ENCODE measurements around the gene KIFC3. TPM values are rescaled to one million over a fixed set of nuclear protein-coding genes. Genes with fewer than 3 reads are reported as not detected.
"Not testable (repeated sequence)": the region's sequence is repeated elsewhere in the genome, so short reads cannot be mapped to it uniquely, and the experiment has no call there.

Gene KIFC3
- total RNA-seq, 1 donor from 2014 or later = 0.27 TPM

DNA sequence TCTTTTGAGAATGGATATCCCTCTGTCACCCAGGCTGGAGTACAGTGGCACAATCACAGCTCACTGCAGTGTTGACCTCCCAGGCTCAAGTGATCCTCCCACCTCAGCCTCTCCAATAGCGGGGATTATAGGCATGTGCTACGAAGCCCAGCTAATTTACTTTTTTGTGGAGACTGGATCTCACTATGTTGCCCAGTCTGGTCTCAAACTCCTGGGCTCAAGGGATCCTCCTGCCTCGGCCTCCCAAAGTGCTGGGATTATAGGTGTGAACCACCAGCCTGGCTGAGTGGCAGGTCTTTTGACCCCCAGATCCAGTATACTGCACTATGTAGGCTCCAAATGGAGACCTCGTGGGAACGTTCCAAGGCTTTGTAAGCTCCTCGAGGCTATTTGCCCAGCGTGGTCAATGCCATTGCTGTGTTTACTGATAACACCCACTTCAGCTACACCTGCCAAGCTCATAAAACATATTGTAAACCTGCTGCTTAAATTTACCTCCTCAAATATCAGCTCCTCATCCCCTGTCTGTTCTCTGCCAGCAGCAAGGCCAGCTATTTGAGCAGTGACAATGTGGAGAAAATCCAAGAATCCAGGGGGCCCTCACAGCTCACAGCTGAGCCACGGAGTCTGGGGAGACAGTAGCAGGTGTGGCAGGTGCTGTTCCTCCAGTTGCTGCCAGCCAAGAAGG is 16.2 kb upstream of the KIFC3 start:
- H3K27ac Mint-ChIP-seq = no peak overlapping the region
- no peaks in the 10 kb centered on the region for H3K36me3 Mint-ChIP-seq (ENCODE audit: low read depth)
- DNase-seq (no peak), ATAC-seq (ENCODE audit: low read depth) (no peak)
- ChIA-PET POLR2A (no interaction called here), CTCF (no interaction called here)
- no peaks in the 10 kb centered on the region for H3K9me3 Mint-ChIP-seq
- peaks cover 8% of the 10 kb centered on the region for H3K27me3 Mint-ChIP-seq
- no peak overlapping the region for H3K4me3 Mint-ChIP-seq
- TF ChIP-seq, protein P1, sequence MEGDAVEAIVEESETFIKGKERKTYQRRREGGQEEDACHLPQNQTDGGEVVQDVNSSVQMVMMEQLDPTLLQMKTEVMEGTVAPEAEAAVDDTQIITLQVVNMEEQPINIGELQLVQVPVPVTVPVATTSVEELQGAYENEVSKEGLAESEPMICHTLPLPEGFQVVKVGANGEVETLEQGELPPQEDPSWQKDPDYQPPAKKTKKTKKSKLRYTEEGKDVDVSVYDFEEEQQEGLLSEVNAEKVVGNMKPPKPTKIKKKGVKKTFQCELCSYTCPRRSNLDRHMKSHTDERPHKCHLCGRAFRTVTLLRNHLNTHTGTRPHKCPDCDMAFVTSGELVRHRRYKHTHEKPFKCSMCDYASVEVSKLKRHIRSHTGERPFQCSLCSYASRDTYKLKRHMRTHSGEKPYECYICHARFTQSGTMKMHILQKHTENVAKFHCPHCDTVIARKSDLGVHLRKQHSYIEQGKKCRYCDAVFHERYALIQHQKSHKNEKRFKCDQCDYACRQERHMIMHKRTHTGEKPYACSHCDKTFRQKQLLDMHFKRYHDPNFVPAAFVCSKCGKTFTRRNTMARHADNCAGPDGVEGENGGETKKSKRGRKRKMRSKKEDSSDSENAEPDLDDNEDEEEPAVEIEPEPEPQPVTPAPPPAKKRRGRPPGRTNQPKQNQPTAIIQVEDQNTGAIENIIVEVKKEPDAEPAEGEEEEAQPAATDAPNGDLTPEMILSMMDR (IDR thresholded peaks at IDR 0.05) = no peak
- H3K4me1 Mint-ChIP-seq = no peaks in the 10 kb centered on the region
- intact Hi-C loops (cut with micrococcal nuclease) = no loop called here

DNA sequence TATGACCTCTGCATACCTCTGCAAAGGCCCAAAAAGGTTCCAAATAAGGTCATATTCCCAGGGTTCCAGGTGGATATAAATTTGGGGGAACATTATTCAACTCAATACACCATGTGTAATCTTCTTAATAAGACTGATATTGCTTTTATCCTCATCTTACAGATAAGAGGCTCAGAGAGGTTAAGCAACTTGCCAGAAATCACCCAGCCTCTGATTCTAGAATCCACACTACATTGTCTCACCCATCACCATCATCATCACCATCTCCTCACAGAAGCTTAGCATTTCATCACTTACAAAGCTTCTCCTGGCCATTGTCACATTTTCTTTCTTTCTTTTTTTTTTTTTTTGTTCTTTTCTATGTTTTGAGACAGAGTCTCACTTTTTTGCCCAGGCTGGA is 15.4 kb upstream of the KIFC3 start:
- intact Hi-C loops (cut with micrococcal nuclease) = no loop called here
- Mint-ChIP-seq H3K9me3 (no peaks in the 10 kb centered on the region), H3K4me1 (no peaks in the 10 kb centered on the region), H3K4me3 (no peak overlapping the region), H3K27ac (no peak overlapping the region), H3K36me3 (ENCODE audit: low read depth) (no peaks in the 10 kb centered on the region), H3K27me3 (peaks cover 10% of the 10 kb centered on the region)
- TF ChIP-seq, protein P1 (IDR thresholded peaks at IDR 0.05) = no peak
- CTCF ChIA-PET = no interaction called here
- POLR2A ChIA-PET = no interaction called here
- ATAC-seq (ENCODE audit: low read depth) (no peak), DNase-seq (no peak)

DNA sequence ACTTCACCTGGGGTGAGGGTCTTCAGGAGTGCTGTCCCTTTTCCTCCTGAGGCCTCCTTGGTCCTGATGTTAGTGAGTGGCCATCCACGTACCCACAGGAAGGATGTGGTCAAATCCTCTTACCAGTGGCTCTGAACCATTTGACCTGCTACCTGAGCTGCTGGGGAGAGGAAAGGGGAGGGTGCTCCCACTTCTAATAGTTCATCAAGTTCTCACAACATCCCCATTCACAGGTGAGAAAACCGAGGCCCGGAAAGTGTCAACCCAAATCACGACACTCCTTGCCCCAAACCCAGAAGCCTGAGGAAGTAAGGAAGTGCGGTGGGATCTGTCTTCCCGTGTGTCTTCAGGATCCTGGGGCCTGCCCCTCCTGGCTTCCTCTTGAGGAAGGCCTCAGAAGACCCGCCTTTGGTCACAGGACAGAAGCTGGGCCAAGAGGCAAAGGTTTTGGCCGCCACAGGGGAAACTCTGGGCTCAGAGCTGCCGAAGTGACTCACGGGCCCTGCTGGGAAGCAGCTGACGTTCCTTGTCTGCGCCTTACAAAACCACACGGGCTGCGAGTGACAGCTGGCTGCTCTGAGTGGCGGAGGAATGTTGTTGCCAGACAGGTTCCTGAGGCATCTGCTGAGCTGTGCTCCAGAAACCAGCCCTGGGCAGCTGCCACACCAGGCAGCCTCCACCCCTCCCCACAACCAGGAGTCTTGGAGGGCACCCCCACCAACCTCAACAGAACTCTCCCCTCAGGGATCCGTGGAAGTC is 13.9 kb upstream of the KIFC3 start:
- CTCF ChIA-PET = no interaction called here
- intact Hi-C loops (cut with micrococcal nuclease) = no loop called here
- Mint-ChIP-seq H3K27ac (no peak overlapping the region), H3K4me3 (no peak overlapping the region), H3K36me3 (ENCODE audit: low read depth) (no peaks in the 10 kb centered on the region), H3K9me3 (no peaks in the 10 kb centered on the region), H3K4me1 (no peaks in the 10 kb centered on the region), H3K27me3 (peaks cover 16% of the 10 kb centered on the region)
- POLR2A ChIA-PET = no interaction called here
- DNase-seq (no peak), ATAC-seq (ENCODE audit: low read depth) (no peak)
- TF ChIP-seq, protein P1 (IDR thresholded peaks at IDR 0.05) = no peak

DNA sequence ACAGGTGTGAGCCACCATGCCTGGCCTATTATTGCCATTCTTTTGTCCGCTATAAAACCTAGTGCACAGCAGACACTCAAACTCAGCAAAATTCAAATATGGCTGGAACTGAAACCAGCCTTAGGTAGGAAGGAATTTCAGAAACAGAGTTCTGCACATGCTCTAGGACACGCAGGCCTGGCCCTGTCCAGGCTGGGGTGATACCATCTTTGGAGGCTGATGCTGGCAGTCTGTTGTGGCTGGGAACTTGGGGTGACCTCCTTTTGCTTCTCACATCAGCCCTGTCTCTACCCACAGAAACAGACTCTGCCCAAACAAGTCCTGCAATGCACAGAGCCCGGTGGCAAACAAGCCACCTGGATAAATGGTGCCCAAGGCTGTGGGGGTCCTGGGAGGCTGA is 12.6 kb upstream of the KIFC3 start:
- ATAC-seq (ENCODE audit: low read depth) = no peak
- peaks cover 28% of the 10 kb centered on the region for H3K27me3 Mint-ChIP-seq
- TF ChIP-seq, protein P1 (IDR thresholded peaks at IDR 0.05) = no peak
- H3K36me3 Mint-ChIP-seq (ENCODE audit: low read depth) = no peaks in the 10 kb centered on the region
- no peak overlapping the region for H3K4me3 Mint-ChIP-seq
- intact Hi-C loops (cut with micrococcal nuclease) = no loop called here
- H3K4me1 Mint-ChIP-seq = peaks cover 4% of the 10 kb centered on the region
- no peak overlapping the region for H3K27ac Mint-ChIP-seq
- CTCF ChIA-PET = no interaction called here
- POLR2A ChIA-PET = no interaction called here
- no peaks in the 10 kb centered on the region for H3K9me3 Mint-ChIP-seq
- no peak for DNase-seq

DNA sequence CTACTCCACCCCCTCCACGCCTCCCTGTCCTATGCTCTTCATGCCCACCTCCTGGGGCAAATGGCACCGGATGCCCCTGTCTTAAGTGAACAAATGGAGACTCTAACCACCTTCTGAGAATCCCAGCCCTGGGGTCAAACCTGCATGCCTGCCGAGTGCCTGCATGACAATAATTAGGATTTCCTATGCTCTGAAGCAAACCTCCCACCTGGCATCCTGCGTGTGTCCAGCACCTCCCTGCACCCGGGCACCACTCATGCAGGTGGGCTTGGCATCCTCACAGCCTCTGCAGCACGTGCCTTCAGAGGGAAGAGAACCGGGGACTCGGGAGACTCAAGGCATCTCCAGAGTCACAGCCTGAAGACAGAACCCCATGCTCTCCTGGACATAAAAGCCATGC is 11.2 kb upstream of the KIFC3 start:
- TF ChIP-seq, protein P1 (IDR thresholded peaks at IDR 0.05) = no peak
- intact Hi-C loops (cut with micrococcal nuclease) = no loop called here

DNA sequence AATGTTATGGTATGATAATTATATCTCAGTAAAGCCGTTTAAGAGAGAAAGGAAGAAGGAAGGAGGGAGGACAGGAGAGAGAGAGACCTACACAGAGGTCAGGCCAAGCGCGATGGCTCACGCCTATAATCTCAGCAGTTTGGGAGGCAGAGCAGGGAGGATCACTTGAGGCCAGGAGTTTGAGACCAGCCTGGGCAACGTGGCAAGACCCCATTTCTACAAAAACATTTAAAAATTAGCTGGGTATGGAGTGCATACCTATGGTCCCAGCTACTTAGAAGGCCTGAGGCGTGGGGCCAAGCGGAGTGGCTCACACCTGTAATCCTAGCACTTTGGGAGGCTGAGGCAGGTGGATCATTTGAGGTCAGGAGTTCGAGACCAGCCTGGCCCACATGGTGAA is 9.0 kb upstream of the KIFC3 start:
- H3K27me3 Mint-ChIP-seq = peaks cover 44% of the 10 kb centered on the region
- intact Hi-C loops (cut with micrococcal nuclease) = not testable (repeated sequence)

More for the DNA sequence above, 11.2 kb upstream of the KIFC3 start:
- no peak for DNase-seq
- Mint-ChIP-seq H3K27me3 (peaks cover 38% of the 10 kb centered on the region), H3K4me1 (peaks cover 7% of the 10 kb centered on the region), H3K9me3 (no peaks in the 10 kb centered on the region), H3K4me3 (no peak overlapping the region), H3K36me3 (ENCODE audit: low read depth) (no peaks in the 10 kb centered on the region), H3K27ac (no peak overlapping the region)
- ChIA-PET POLR2A (no interaction called here), CTCF (no interaction called here)
- ATAC-seq (ENCODE audit: low read depth) = no peak

More for the DNA sequence above, 9.0 kb upstream of the KIFC3 start:
- POLR2A ChIA-PET; H3K9me3 Mint-ChIP-seq; DNase-seq; H3K4me3 Mint-ChIP-seq; ATAC-seq (ENCODE audit: low read depth); H3K27ac Mint-ChIP-seq; CTCF ChIA-PET; H3K36me3 Mint-ChIP-seq (ENCODE audit: low read depth): not testable (repeated sequence)
- H3K4me1 Mint-ChIP-seq = peaks cover 13% of the 10 kb centered on the region

All from activated B cell treated with CpG ODN at 0.5 μM for 24 hours (primary cell).